KMS-11 (cell line): ENCODE results near the gene ADD3.

ENCODE experiments used
- H2AFZ ChIP-seq: fragments of 200-600 bp; sonication (generic); 2 replicates; pipeline ENCODE4 v1.6.1; 2016; ENCODE audit warnings: antibody characterized with exemption, mixed run types, low read depth
- H3K27ac ChIP-seq: fragments of 200-600 bp; sonication (generic); 2 replicates; pipeline ENCODE4 v1.6.1; 2016; ENCODE audit warnings: mild to moderate bottlenecking, mixed run types
- H3K27me3 ChIP-seq: fragments of 200-600 bp; sonication (generic); 2 replicates; pipeline ENCODE4 v1.6.1; 2017; ENCODE audit warnings: mild to moderate bottlenecking, low read depth, mixed run types, moderate library complexity; ENCODE audit not compliant: insufficient read depth
- H3K36me3 ChIP-seq: fragments of 200-600 bp; sonication (generic); 2 replicates; pipeline ENCODE4 v1.6.1; 2017; ENCODE audit warnings: mild to moderate bottlenecking, mixed run types; ENCODE audit not compliant: insufficient read depth
- H3K4me1 ChIP-seq: fragments of 200-600 bp; sonication (generic); 2 replicates; pipeline ENCODE4 v1.6.1; 2016; ENCODE audit warnings: mild to moderate bottlenecking, low read depth, mixed run types; ENCODE audit not compliant: poor library complexity, severe bottlenecking
- H3K4me2 ChIP-seq: fragments of 200-600 bp; sonication (generic); 2 replicates; pipeline ENCODE4 v1.7.0; 2016; ENCODE audit warnings: mild to moderate bottlenecking, mixed run types
- H3K4me3 ChIP-seq: fragments of 200-600 bp; sonication (generic); IDR thresholded peaks from 2 replicates; pipeline ENCODE4 v1.6.1; 2017; ENCODE audit warnings: low read depth, low read length, mixed read lengths; ENCODE audit not compliant: insufficient read depth
- H3K79me2 ChIP-seq: fragments of 200-600 bp; sonication (generic); 2 replicates; pipeline ENCODE4 v1.6.1; 2016; ENCODE audit warnings: low read depth, mixed run types; ENCODE audit not compliant: insufficient read depth
- H3K9ac ChIP-seq: fragments of 200-600 bp; sonication (generic); 2 replicates; pipeline ENCODE4 v1.6.1; 2016; ENCODE audit warnings: mild to moderate bottlenecking, mixed run types
- H4K20me1 ChIP-seq: fragments of 200-600 bp; sonication (generic); 2 replicates; pipeline ENCODE4 v1.6.1; 2016; ENCODE audit warnings: mild to moderate bottlenecking, mixed run types; ENCODE audit not compliant: insufficient read depth
- CTCF ChIP-seq: fragments of 200-600 bp; sonication (generic); conservative IDR thresholded peaks from 2 replicates; pipeline ENCODE4 v1.6.1; 2017; ENCODE audit warnings: low read depth, mild to moderate bottlenecking, antibody characterized with exemption, low read length, moderate library complexity, mixed read lengths

ADD3 gene

GRCh38 chr10:110101464-110102144 is 93.8 kb downstream of the ADD3 start:
- no peak for TF ChIP-seq CTCF
- Histone ChIP-seq H3K9ac (no peak overlapping the region), H3K4me3 (no peak overlapping the region), H3K79me2 (peaks cover 3% of the 10 kb centered on the region; the same call in 1 of the 2 replicates), H3K4me2 (peak overlapping the region; percentile 22; the same call in 1 of the 2 replicates), H3K27ac (no peak overlapping the region), H3K36me3 (no peaks in the 10 kb centered on the region), H3K27me3 (no peaks in the 10 kb centered on the region), H3K4me1 (peaks cover 18% of the 10 kb centered on the region), H2AFZ (no peak overlapping the region), H4K20me1 (no peaks in the 10 kb centered on the region)

- no peaks in the 10 kb centered on the region for H3K79me2 ChIP-seq
- no peak overlapping the region for H3K4me2 ChIP-seq
- H3K36me3 ChIP-seq, result no peaks in the 10 kb centered on the region
- H4K20me1 ChIP-seq, result no peaks in the 10 kb centered on the region
- TF ChIP-seq CTCF, result no peak
- H2AFZ ChIP-seq, result no peak overlapping the region
- no peaks in the 10 kb centered on the region for H3K27me3 ChIP-seq
- no peak overlapping the region for H3K4me3 ChIP-seq
- H3K27ac ChIP-seq, result no peak overlapping the region
- H3K4me1 ChIP-seq, result peaks cover 18% of the 10 kb centered on the region
- H3K9ac ChIP-seq, result no peak overlapping the region
These were observed 96.2 kb downstream of the ADD3 start for GRCh38 chr10:110103921-110104461.

DNA sequence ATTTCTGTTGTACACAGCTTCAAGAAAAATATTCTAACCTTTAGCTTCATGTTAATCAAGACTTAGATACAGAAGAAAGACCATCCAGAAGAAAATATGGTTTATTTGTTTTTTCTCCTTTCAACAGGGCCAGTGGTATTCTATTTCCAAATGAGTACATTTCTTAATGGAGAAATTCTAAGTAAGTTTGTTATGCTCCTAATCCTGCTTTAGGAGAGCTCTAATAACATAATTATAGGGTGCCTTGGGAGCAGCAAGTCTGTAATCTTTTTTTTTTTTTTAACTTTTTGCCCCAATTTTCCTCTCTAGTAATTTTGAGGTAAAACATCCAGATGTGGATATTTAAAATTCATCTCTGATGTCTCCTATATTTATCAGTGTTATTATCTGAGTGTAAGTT is 98.1 kb downstream of the ADD3 start:
- Histone ChIP-seq H3K4me2 (no peak overlapping the region), H3K27ac (no peak overlapping the region), H3K9ac (no peak overlapping the region), H3K79me2 (no peaks in the 10 kb centered on the region), H3K36me3 (no peaks in the 10 kb centered on the region), H3K4me3 (no peak overlapping the region), H3K27me3 (no peaks in the 10 kb centered on the region), H2AFZ (no peak overlapping the region), H3K4me1 (peaks cover 15% of the 10 kb centered on the region), H4K20me1 (no peaks in the 10 kb centered on the region)
- TF ChIP-seq CTCF, result no peak

GRCh38 chr10:110107430-110107829 is 99.6 kb downstream of the ADD3 start:
- Histone ChIP-seq H3K79me2 (no peaks in the 10 kb centered on the region), H4K20me1 (no peaks in the 10 kb centered on the region), H3K4me2 (no peak overlapping the region), H2AFZ (no peak overlapping the region), H3K9ac (no peak overlapping the region), H3K4me1 (no peaks in the 10 kb centered on the region), H3K36me3 (no peaks in the 10 kb centered on the region), H3K27ac (no peak overlapping the region), H3K27me3 (no peaks in the 10 kb centered on the region), H3K4me3 (no peak overlapping the region)
- TF ChIP-seq CTCF, result no peak
